ENCODE data around the gene FGF14. TPM values are rescaled to one million over a fixed set of nuclear protein-coding genes. Genes with fewer than 3 reads are reported as not detected.

The FGF14 gene
- total and polyA plus RNA-seq, 2 donors (not counting 1 experiment from before 2014, with no cell fraction given): under 0.01 TPM; not detected in 1

- ATAC-seq (ENCODE audit: low read depth) (no peak), DNase-seq (no peak)
- H3K27ac ChIP-seq (ENCODE audit: low read length in 2 of 2): no peak overlapping the region
- Mint-ChIP-seq H3K4me3 (no peak overlapping the region), H3K4me1 (no peaks in the 10 kb centered on the region), H3K27me3 (no peaks in the 10 kb centered on the region), H3K27ac (no peak overlapping the region), H3K9me3 (ENCODE audit: insufficient read depth) (no peaks in the 10 kb centered on the region)
- no peak overlapping the region for H3K9ac ChIP-seq (ENCODE audit: low read length)
- H4K20me1 ChIP-seq (ENCODE audit: control insufficient read depth, insufficient read depth, low read length, poor library complexity, severe bottlenecking): no peaks in the 10 kb centered on the region
- intact Hi-C loops (cut with micrococcal nuclease): no loop called here
- no peaks in the 10 kb centered on the region for H3K79me2 ChIP-seq (ENCODE audit: control insufficient read depth, insufficient read depth, low read length)
- ChIA-PET POLR2A (no interaction called here), CTCF (no interaction called here)
- no peak overlapping the region for H2AFZ ChIP-seq (ENCODE audit: insufficient read depth, low read depth, low read length, poor library complexity, severe bottlenecking)
- no peaks in the 10 kb centered on the region for H3K36me3 ChIP-seq (replicated peaks in 1 of 2; ENCODE audit: control extremely low read depth in 1 of 2, control insufficient read depth in 1 of 2, extremely low read depth in 1 of 2, insufficient read depth in 2 of 2, low read length in 1 of 2)
- H3K4me2 ChIP-seq (replicated peaks; ENCODE audit: low read depth, low read length, poor library complexity, severe bottlenecking): no peak overlapping the region
- H3K9me3 ChIP-seq (ENCODE audit: control extremely low read depth in 1 of 3, control insufficient read depth in 2 of 3, insufficient read depth in 1 of 3, low read length in 2 of 3): no peaks in the 10 kb centered on the region
- WGBS (ENCODE audit: insufficient coverage): no CpG with 5 or more reads among the region's 1 CpG
- TF ChIP-seq EZH2 (IDR thresholded peaks at IDR 0.05; ENCODE audit: borderline replicate concordance, insufficient read depth, low read depth, low read length, poor library complexity, severe bottlenecking): no peak
- TF ChIP-seq, protein P1, sequence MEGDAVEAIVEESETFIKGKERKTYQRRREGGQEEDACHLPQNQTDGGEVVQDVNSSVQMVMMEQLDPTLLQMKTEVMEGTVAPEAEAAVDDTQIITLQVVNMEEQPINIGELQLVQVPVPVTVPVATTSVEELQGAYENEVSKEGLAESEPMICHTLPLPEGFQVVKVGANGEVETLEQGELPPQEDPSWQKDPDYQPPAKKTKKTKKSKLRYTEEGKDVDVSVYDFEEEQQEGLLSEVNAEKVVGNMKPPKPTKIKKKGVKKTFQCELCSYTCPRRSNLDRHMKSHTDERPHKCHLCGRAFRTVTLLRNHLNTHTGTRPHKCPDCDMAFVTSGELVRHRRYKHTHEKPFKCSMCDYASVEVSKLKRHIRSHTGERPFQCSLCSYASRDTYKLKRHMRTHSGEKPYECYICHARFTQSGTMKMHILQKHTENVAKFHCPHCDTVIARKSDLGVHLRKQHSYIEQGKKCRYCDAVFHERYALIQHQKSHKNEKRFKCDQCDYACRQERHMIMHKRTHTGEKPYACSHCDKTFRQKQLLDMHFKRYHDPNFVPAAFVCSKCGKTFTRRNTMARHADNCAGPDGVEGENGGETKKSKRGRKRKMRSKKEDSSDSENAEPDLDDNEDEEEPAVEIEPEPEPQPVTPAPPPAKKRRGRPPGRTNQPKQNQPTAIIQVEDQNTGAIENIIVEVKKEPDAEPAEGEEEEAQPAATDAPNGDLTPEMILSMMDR (IDR thresholded peaks at IDR 0.05): no peak
- no peaks in the 10 kb centered on the region for H3K27me3 ChIP-seq (replicated peaks in 1 of 4; ENCODE audit: control extremely low read depth in 1 of 4, control insufficient read depth in 3 of 4, insufficient read depth in 4 of 4, low read length in 3 of 4)
- H3K4me3 ChIP-seq (ENCODE audit: control extremely low read depth in 1 of 5, extremely low read depth in 1 of 5, insufficient read depth in 1 of 5, low read depth in 2 of 5, low read length in 4 of 5): no peak overlapping the region
- no peaks in the 10 kb centered on the region for H3K4me1 ChIP-seq (ENCODE audit: control insufficient read depth in 2 of 2, insufficient read depth in 2 of 2, low read length in 2 of 2)
These were observed 590.5 kb downstream of the FGF14 start for GRCh38 chr13:101811284-101811839.

DNA sequence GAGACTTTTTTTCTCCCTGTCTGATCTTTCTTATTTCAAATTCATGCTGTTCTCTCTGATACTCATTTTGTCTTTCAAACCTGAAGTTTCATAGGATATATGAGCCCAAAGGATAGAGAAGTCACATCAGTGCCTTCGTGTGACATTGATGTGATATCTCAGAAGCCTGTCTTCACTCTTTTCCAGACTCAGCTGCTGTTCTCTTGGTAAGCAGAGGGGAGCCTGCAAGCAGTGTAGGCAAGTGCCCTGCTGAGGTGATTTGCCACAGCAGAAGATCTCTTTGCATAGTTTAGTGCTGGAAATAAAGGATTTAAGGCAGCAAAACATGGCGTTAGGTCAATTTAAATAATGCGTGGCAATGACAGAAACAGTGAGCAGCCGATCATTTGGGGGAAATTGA lies 602.7 kb downstream of the FGF14 start:
- ATAC-seq (ENCODE audit: low read depth) (no peak), DNase-seq (no peak)
- Histone ChIP-seq H2AFZ (ENCODE audit: insufficient read depth, low read depth, low read length, poor library complexity, severe bottlenecking) (no peak overlapping the region), H3K27me3 (replicated peaks in 1 of 4; ENCODE audit: control extremely low read depth in 1 of 4, control insufficient read depth in 3 of 4, insufficient read depth in 4 of 4, low read length in 3 of 4) (no peaks in the 10 kb centered on the region), H3K79me2 (ENCODE audit: control insufficient read depth, insufficient read depth, low read length) (no peaks in the 10 kb centered on the region), H3K36me3 (replicated peaks in 1 of 2; ENCODE audit: control extremely low read depth in 1 of 2, control insufficient read depth in 1 of 2, extremely low read depth in 1 of 2, insufficient read depth in 2 of 2, low read length in 1 of 2) (no peaks in the 10 kb centered on the region), H3K4me3 (ENCODE audit: control extremely low read depth in 1 of 5, extremely low read depth in 1 of 5, insufficient read depth in 1 of 5, low read depth in 2 of 5, low read length in 4 of 5) (no peak overlapping the region), H3K4me1 (ENCODE audit: control insufficient read depth in 2 of 2, insufficient read depth in 2 of 2, low read length in 2 of 2) (no peaks in the 10 kb centered on the region), H3K4me2 (replicated peaks; ENCODE audit: low read depth, low read length, poor library complexity, severe bottlenecking) (no peak overlapping the region), H3K9me3 (ENCODE audit: control extremely low read depth in 1 of 3, control insufficient read depth in 2 of 3, insufficient read depth in 1 of 3, low read length in 2 of 3) (no peaks in the 10 kb centered on the region), H4K20me1 (ENCODE audit: control insufficient read depth, insufficient read depth, low read length, poor library complexity, severe bottlenecking) (no peaks in the 10 kb centered on the region), H3K27ac (ENCODE audit: low read length in 2 of 2) (no peak overlapping the region), H3K9ac (ENCODE audit: low read length) (no peak overlapping the region)
- intact Hi-C loops (cut with micrococcal nuclease): no loop called here
- Mint-ChIP-seq H3K27me3 (no peaks in the 10 kb centered on the region), H3K27ac (no peak overlapping the region), H3K4me1 (no peaks in the 10 kb centered on the region), H3K9me3 (ENCODE audit: insufficient read depth) (no peaks in the 10 kb centered on the region), H3K4me3 (no peak overlapping the region)
- POLR2A ChIA-PET: no interaction called here
- CTCF ChIA-PET: no interaction called here
- 70% methylated on average over 4 of the region's 4 CpGs for WGBS (ENCODE audit: insufficient coverage)
- TF ChIP-seq, protein P1 (IDR thresholded peaks at IDR 0.05): no peak
- no peak for TF ChIP-seq EZH2 (IDR thresholded peaks at IDR 0.05; ENCODE audit: borderline replicate concordance, insufficient read depth, low read depth, low read length, poor library complexity, severe bottlenecking)

Data from B cell (primary cell).